ENCODE measurements around the gene VAC14.

Gene VAC14

DNA sequence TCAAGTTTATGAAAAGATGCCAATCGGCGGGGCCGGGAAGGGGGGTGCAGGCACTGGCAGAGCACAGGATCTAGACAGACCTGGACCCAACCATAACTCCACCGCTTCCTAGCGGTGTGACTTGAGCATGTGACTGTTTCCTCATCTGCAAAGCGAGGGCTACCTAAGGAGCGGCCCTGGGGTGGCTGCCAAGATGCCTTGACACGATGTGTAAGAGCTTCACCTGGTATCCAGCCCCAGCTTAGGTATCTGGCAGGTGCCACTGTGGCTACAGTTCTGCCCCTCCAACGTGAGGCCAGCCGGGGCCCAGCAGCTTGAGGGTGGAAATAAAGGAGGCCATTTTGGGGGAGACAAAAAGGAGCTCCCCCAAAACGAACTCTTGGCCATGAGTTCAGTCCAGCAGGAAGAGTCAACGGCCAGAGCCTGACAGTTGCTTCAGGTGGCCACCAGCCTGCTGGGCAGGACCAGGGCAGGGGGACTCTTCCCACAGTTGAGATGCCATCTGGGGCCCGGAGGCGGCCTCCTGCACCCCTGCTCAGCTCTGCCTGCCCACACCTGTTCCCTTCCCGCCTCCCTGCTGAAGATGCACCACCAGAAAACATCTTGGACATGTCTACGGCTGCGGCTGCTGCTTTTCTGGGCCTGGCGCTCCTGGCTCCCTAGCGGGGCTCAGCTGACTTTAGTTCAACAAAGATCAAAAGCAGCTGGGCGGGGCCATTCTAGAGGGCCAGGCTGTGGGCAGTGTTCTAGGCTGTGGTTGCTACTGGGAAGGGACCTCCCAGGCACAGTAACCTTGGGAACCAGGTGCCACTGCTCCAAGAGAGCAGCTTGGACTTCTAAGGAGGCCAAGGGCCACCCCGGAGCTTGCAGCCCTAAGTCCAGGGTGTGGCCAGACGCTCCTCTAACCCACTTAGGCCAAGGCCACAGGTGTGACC is 111.7 kb downstream of the VAC14 start:
- no peak for DNase-seq

DNA sequence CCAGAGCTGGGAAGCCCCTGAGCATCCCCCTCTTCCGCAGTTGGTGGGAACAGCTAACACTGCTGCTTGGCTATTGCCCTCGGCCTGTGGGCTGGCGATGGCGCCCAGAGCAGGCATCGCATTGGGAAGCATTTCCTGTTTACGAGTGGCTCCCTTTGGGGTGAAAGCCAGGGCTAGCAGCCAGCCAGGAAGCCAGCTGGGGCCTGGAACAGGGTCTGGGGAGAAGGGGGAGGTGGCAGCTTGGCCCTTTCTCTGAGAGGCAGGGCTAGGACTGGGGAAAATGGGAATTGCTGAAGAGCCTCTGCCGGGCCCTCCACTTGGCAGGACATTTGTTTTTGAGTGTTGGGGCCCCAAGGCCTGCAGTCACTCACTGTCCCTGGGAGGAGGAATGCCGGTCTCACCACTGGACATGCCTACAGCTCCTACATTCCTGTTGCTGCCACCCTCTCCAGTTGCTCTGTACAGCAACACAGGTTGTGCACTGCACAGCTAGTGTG is 112.7 kb downstream of the VAC14 start:
- no peak for DNase-seq

DNA sequence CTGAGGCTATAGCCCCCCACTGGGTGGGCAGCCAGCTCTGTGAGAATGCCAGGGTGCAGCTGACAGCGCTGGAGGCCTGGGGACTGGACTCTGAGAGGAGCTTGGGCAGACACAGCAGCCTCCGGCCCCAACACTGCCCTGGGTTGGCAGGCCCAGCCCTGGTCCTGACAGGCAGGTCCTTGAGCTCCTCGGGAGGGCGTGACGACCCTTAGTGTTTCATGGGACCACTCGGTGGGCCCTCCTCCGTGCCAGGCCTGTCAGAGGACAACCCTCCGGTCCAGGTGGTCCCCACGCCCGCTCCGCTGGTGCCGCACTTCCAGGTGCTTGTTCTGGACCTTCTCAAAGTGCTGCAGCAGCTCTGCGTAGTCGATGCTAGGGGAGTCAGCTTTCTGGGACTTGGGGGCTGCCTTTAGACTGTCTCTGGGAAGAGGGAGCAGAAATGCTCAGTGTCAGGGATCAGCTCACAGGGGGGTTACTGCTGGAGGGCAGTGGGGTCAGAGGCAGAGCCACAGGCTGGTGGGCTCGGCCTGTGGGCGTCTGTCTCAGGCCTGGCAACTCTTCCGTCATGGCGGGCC is 113.2 kb downstream of the VAC14 start:
- no peak for DNase-seq

DNA sequence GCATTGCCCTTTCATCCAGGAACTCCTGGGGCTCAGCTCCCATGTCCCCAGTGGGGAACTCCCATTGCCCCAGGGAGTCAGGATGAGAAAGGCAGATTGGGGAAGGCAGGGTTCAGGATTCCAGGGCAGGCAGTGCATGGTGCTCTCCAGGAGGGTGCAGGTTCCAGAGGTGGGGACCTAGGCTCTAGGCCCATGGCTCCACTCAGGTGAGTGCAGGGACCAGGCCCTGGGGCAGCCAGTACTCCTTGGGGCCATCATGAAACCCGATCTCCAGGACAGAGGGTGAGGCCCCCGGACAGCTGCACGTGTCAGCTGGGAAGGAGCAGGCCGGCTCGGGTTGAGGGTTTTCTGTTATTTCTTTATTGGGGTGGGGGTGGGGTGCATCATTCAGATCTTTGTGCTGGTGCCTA is 113.9 kb downstream of the VAC14 start:
- DNase-seq = no peak

DNA sequence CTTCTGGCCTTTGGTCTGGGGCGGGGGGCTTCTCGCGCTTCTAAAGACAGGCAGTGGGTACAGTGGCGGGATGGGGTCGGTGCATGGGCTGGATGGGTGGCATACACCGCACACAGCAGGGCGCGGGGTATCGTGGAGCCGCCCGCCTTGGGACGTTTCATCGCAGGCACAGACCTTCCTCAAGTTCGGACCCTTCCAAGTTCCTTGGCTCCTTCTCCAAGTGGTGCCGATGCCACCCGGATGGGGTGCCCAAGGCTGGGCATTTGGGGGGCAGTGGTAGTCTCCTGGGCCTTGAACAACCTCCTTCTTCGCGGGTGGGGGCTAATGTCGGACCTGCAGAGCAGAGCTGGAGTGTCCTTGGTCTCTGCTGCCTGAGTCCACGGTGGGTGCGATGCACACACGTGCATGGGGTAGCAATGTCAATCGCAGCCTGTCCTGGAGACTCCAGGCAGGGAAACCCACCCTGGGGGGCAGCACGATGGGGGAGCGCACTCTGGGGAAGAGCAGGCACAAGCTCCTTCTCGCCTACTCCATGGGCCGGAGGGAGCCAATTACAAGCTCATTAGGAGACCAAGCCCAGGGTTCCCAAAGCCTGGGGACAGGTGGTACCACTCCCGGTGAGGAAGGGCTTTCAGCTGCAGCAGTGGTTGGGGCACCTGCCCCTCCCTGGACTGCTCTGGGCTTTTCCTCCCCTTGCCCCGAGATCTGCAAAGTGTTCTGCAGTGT is 114.4 kb downstream of the VAC14 start:
- DNase-seq = no peak

DNA sequence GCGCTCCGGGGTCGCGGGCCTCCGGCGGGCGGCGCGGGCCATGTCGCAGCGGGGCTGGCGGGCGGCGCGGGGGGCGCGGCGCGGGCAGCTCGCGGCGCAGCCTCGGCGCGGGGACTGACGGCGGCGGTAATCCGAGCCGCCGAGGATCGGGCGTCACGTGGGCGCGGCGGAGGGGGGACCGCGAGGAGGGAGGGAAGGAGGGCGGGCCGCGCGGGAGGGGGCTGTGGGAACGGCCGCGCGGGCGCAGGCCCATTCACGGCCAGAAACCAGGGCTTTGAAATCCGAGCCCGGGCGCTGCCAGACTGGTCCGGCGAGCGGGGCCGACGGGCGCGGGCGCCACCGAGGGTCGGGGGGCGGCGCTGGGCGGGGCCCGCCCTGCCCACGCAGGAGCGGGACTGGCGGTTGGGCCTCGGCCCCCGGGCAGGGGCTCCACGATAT is 115.0 kb downstream of the VAC14 start, which contains the start of gene MTSS2:
TSS of gene MTSS2 (minus strand) at position 116 of the 438 bp plus-strand sequence. CDS start 262 bp downstream, outside the sequence.
- DNase-seq = peak; percentile 94

DNA sequence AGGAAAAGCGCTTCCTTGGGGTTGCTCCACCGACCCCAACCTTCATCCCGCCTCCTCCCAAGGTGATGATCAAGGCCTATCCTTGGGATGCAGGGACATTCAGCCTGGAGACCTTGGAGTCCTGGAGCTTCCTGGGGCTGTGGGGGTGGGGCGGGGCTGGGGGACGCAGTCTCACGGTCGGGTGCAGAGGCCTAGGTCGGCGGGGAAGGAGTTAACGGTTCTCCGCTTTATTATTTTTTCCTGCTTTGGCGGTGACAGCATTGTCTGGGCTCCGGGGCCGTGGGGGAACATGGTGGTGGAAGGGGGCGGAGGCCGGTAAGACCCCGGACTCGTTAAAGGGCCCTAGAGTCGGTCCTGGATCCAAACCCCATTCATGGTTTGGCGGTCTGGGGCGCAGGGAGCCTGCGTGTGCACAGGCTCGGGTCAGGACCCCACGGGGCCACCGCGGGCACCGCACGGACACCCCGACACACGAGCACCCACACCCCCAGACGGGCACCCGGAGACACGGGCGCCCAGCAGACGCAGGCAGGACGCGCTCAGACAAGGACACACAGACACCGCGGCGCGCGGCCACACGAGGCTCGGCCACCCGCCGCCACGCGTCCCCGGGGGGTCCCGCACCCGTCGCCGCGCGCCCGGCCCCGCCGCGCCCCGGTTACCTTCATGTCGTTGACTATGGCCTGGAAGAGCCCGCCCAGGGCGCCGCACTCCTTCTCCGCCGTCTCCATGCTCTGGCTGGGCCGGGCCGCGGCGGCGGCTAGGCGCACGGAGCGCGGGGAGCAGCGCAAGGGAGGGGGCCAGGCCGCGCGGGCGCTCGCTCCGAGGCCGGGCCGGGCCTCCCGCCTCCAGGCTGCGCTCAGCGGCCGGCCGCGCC is 115.7 kb downstream of the VAC14 start:
- no peak for DNase-seq

GRCh38 chr16:70684146-70685060 is 116.6 kb downstream of the VAC14 start:
- DNase-seq = no peak

DNA sequence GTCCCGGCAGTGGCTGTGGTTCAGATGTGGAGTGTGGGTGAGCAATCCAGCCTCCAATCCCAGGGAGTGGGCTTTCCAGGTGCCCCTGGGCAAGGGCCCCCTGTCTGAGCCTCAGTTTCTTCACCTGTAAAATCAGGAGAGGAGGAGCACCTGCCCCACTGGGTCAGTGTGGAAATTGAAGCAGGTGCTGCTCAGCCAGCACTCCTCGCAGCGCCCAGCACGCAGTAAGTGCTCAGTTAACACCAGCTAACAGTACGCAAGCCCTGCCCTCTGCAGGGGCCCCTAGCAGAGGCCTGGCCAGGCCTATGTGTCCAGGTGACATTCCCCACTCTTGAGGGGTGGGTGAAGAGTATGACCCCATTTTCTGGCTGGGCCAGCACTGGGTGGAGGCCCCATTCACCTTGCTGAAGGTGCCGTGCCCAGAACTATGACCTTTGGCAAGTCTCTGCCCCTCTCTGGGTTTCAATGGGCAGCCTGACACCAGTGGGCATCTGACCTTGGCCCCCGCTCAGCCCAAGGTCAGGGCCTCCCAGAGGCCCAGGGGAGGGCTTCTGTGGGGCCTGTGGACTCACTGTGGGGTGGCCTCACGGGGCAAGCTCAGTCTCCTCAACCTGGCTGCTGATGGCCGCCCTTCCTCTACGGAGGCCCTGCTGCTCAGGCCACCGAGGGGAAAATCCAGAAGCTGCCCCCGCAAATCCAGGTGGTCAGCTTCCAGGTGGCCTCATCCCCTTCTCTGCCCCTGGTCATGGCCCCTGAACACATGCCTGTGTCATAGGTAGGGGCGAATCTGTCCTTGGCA is 117.6 kb downstream of the VAC14 start:
- no peak for DNase-seq

DNA sequence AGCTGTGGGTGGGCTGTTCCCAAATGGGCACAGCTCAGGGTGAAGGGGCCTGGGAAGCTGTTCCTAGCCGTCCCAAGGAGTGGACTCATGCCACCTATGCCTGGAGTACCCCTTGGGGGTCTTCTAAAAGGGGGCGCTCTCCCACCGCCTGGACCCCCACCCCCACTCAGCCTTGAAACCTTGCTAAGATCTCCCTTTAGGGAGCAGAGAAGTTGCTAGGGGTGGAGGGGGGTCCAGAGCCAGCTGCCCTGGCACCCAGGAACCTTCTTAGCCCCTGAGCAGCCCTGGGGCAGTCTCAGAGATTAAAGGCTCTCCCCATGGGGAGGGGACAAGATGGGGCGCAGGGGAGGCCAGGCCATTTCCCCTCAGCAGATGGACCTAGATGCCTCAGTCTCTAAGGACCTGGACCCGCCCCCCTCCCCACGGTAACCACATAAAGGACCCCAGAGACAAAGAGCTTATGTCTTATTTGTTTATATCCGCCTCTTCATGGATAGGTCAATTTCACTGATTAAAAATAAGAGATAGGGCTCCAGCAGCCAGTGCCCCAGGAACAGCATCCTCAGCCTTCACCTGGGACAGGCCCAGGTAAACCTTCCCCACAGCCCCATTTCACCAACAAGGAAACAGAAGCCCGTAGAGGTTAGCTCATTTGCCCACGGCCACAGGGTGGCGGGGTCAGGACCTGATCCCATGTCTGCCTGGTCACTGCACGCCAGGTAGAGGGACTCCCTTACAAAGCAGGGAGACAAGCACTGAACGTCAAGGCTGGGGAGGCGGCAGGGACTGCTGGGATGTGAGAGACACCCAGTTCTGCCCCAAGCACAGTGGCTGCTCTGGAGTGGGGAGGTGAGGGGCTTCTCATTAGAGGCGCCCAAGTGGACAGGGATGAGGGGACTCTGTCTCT is 118.5 kb downstream of the VAC14 start:
- DNase-seq = no peak

DNA sequence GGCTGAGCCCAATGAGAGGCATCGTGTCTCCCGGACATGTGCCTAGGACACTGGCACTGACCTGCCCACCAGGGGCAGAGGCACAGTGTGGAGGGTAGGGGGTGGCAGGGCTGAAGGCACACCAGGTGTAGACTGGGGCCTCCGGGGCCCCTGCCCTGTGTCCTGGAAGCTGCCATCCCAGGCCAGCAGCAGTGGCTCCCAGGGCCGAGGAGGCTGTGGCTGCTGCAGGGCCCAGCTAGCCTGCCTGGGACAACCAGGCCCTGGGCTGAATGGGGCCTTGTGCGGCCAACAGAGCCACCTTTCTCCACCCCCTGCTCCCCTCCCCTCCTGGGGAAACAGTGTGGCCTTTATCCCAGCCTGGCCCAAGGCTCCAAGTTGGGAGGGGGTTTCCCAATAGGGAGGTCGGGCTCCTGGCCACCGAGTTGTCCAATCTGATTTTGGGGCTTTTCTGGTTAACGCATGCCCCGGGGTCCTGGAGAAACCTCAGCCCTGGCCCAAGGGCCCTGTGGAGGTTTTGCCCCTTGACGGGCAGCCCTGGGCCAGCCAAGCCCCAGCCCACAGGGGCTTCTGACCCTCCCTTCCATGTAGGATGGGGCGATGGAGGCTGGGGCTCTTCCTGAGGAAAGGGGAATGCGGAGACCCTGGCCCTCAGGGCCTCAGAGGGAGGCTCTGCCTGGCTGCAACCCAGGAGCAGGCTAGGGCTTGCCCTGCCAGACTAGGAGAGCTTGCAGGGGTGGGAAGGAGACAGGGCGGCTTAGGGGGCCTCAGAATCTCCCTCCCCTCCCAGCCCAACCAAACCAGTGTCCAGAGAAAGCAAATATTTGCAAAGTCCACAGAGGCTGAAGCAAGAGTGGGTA is 119.3 kb downstream of the VAC14 start:
- DNase-seq = peak; percentile 84

DNA sequence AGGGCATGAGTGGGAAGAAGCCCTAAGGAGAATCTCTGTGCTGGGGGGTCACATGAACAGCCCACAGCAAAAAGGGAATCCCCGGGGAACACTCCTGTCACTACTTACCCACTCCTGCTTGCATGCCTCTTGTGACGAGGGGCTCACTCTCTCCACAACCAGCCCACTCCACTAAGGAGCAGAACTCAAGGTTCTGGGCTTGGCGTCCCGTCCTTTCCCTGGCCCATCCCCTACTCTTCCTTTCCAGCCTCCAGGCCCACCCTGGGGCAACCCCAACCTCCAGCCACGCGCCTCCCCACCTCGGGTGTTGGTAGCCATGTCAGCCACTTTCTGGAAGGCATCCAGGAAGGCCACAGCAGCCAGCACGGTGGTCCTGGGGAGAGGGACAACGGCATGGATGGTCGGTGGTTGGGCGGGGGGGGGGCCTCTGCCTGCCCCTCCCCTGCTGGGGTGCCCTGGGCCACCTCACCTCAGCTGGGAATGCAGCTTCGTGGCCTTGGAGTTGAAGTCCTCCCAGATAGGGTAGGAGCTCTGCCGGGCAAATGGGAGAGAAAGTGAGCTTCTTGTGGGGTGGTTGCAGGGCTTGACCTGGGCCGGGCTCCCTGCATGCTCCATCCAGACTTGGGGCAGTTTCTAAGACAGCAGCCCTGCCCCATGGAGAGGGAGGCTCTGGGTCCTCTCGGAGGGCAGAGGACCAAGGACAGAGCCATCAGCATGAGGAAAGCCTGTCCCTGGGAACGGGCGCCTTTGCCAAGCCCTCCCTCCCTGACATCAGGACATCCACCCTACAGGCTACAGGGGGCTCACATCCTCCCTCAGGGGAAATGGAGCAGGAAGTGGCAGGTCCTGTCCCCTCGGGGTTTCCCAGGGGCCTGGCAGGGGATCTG is 120.2 kb downstream of the VAC14 start:
- no peak for DNase-seq

GRCh38 chr16:70679671-70680494 is 121.1 kb downstream of the VAC14 start:
- DNase-seq = no peak

DNA sequence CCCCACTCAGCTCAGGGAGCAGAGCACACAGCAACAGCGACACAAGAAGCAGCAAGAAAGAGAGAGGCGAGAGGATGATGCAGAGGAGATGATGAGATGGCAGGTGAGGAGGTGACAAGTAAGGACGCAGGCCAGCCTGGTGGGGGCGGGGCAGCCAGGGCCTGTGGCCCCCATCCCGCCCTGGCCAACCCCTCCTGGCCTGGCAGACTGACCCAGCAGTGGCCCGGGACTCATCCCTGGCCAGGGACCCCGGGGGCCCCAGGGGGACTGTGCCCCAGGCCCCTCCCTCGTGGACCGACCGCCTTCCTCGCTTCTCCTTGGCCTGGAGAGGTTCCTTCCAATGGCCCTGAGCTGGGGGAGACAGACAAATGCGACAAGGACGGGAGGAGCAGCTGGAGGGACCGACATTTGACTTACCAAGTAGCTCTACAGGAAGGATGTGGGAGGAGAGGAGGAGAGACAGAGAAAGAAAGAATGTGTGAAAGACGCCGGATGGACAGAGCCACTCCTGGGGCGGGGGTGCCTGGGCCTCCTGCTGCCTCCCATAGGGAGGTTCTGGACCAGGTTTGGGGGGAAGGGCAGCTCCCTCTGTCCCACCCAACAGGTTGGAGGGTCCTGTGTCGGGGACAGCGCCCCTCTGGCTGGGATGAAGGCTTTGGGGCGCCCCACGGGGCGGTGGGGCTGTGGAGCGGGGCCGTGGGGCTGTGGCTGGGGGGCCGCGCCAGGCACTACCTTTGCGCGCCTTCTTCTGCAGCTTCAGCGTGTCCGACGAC is 121.9 kb downstream of the VAC14 start:
- no peak for DNase-seq
